RWPE1 (cell line): ENCODE results near the gene HEBP2.

Source experiments
- CTCF ChIA-PET: fragments of 350-600 bp; sonication (Branson Sonifier 250); formaldehyde crosslinking; extraction: SDS; loops from one replicate; lab custom pipeline; 2021; lab: Yijun Ruan, JAX
- POLR2A ChIA-PET: fragments of 400-600 bp; formaldehyde crosslinking; extraction: SDS; loops from one replicate; lab custom pipeline; 2020; ENCODE audit warnings: antibody characterized with exemption; ENCODE audit not compliant: low non-redundant PET; lab: Yijun Ruan, JAX
- DNase-seq: peaks from one replicate; pipeline ENCODE4 v3.0.0; 2012; ENCODE audit warnings: low spot score
- H3K27ac ChIP-seq: fragments of 450-650 bp; 2 replicates; pipeline ENCODE4 v1.5.1; 2017
- TF ChIP-seq, protein P1 (sequence below): fragments of 450-650 bp; conservative IDR thresholded peaks from 2 replicates; pipeline ENCODE4 v1.5.1; 2017; ENCODE audit warnings: low read depth, mild to moderate bottlenecking

Gene HEBP2

DNA sequence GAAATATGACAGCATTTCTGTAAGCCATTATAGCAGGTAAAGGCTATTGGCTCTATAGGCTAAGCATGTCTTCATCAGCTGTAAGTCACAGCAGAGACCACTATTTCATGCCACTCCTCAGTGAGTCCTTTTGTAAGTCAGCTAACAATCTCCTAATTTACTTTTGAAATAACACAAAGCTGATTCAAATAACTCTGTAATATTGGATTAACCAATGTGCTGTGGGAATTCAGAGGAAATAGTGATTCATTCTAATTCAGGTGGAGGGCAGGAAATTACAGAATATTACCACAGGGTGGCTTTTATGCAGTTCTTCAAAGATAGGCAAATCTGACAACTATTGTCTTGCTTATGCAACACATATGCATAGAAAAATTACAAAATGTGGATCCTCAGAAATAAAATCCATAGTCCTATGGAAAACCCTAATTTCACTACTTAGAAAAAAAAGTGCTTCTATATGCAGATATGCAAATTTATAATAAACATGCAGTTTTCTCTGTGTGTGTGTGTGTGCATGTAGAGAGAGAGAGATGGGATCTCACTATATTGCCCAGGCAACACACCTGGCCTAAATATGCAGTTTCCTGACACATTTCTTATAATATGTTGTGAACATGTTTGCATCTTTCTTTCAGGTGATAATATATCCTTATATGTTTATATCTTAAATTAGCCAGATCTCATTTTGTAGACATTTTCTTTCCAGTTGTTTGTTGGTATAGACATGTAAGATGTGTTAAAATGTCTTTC is 31.1 kb upstream of the HEBP2 start:
- TF ChIP-seq, protein P1, sequence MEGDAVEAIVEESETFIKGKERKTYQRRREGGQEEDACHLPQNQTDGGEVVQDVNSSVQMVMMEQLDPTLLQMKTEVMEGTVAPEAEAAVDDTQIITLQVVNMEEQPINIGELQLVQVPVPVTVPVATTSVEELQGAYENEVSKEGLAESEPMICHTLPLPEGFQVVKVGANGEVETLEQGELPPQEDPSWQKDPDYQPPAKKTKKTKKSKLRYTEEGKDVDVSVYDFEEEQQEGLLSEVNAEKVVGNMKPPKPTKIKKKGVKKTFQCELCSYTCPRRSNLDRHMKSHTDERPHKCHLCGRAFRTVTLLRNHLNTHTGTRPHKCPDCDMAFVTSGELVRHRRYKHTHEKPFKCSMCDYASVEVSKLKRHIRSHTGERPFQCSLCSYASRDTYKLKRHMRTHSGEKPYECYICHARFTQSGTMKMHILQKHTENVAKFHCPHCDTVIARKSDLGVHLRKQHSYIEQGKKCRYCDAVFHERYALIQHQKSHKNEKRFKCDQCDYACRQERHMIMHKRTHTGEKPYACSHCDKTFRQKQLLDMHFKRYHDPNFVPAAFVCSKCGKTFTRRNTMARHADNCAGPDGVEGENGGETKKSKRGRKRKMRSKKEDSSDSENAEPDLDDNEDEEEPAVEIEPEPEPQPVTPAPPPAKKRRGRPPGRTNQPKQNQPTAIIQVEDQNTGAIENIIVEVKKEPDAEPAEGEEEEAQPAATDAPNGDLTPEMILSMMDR, result no peak
- ChIA-PET CTCF (interaction anchor here (0.7 kb wide), 1 partner anchor 36 kb away, joined by 7 read pairs; no protein-coding TSS in a partner anchor), POLR2A (no interaction called here)
- peak; percentile 36 for DNase-seq
- no peak overlapping the region for H3K27ac ChIP-seq

DNA sequence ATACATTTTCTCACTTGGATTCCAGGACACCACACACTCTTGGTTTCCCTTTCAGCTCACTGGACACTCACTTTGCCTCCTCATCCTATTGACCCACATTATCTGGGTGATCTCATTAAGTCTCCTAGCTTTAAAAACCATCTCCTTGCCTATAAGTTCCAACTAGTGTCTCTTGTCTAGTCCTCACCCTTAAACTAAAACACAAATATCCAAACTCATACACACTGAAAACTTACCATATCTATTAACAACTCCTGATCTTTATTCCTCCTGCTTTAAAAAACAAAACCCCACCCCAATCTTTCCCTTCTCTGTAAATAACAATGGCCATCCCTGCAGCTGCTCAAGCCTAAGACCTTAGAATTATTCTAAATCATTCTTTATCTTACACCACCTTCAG is 29.8 kb upstream of the HEBP2 start:
- CTCF ChIA-PET, result no interaction called here
- no peak overlapping the region for H3K27ac ChIP-seq
- DNase-seq, result no peak
- POLR2A ChIA-PET, result no interaction called here
- TF ChIP-seq, protein P1, result no peak

GRCh38 chr6:138374815-138375214 is 29.2 kb upstream of the HEBP2 start:
- no peak for DNase-seq
- CTCF ChIA-PET, result no interaction called here
- H3K27ac ChIP-seq, result no peak overlapping the region
- POLR2A ChIA-PET, result no interaction called here
- TF ChIP-seq, protein P1, result no peak

DNA sequence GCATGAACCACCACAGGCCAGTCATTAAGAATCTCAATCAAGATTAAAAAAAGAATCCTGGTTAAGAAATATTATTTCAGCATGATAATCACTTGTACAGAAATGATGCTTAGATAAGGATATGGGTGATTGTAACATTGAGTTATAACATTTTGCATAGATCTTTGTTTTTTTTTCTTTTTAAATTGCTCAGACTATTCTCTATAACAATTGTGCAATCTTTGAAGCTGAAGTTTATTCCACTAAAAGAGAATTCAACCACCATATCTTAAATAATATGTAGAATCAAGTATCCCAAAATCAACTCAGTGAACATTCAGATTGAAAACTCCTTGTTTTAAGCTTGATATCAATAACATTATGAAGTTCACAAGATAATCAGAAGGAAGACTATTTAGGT is 27.0 kb upstream of the HEBP2 start:
- no peak overlapping the region for H3K27ac ChIP-seq
- ChIA-PET POLR2A (no interaction called here), CTCF (interaction anchor here (0.7 kb wide), 1 partner anchor 222 kb away, joined by 4 read pairs; no protein-coding TSS in a partner anchor)
- no peak for DNase-seq
- TF ChIP-seq, protein P1, result no peak

DNA sequence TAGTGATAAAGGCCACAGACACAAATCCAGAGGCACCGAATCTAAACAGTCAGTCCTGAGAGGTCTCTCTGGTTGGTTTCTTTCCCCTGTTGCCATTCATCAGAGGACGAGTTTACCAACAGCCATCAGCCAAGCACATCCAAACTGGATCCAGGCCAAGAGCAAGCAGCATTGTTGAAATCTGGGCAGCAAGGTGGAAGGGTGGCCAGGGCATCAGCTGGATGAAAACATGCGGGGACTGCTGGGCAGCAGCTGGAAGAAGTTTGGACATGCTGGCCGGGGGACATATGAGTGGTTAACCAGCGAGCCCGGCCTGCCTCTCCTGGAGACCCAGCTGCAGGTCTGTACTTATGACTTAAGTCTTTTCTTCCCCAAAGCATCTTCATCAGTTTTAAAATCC is 26.2 kb upstream of the HEBP2 start, which contains the start of gene SMIM28:
TSS of gene SMIM28 (plus strand) at position 62 of the 400 bp plus-strand sequence. CDS start at position 230, 168 bp downstream.
- no peak within 1 kb of the TSS for H3K27ac ChIP-seq
- no peak for DNase-seq
- TF ChIP-seq, protein P1, result no peak
- ChIA-PET POLR2A (no interaction called here), CTCF (interaction anchor here (0.7 kb wide), 1 partner anchor 670 kb away, joined by 5 read pairs; no protein-coding TSS in a partner anchor)

DNA sequence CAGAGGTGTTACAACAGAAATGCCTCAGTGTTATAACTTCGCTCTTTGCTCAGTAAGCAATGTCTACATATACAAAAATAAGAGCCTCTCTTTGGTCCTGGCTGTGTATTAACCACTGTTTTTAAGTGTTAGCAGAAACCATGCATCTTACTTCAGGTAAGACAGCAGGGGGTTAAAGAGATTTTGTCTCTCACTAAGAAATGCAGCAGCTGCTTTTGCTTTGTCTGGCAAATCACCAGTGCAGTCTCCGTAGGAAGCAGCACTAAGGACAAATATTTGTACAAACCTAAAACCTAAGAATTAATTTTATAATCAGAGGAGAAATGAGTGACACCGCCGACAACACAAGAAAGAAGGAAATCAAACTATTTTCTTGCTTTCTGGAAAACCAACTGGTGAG is 25.6 kb upstream of the HEBP2 start:
- no peak overlapping the region for H3K27ac ChIP-seq
- DNase-seq, result no peak
- POLR2A ChIA-PET, result no interaction called here
- CTCF ChIA-PET, result no interaction called here
- TF ChIP-seq, protein P1, result no peak
